MV-4-11 (cell line): ENCODE data around the gene C1orf74.

Experiments used
- DNase-seq: peaks from one replicate; lab custom pipeline; 2025; lab: John Stamatoyannopoulos, UW

Gene C1orf74

DNA sequence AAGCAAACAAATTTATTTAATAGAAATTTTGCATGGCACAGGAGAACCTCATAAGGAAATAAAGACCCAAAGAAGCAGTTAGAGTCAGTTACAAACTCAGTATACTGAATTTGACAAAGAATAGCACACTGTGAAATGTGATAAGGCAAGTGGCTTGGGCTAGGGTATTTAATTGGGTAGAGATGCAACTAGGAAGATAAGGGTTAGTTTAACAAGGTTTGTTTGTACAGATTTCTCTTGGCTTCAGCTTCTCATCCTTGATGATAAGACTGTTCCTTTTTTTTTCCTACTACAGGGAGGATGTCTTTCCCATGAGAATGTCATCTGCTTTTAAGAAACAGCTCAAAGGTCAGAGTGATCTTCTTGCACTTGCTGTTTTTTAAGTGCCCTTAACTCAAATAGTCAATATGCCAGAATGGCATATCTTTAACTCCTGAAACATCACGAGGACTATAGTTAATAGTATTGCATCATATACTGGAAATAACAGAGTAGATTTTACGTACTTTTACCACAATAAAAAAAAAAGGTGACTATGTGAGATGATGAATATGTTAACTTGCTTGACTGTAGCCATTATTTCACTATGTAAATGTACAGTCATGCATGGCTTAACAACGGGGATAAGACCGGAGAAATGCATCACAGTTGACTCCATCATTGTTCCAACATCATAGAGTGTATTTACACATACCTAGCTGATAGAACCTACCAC lies 37.8 kb downstream of the C1orf74 start:
- no peak for DNase-seq

DNA sequence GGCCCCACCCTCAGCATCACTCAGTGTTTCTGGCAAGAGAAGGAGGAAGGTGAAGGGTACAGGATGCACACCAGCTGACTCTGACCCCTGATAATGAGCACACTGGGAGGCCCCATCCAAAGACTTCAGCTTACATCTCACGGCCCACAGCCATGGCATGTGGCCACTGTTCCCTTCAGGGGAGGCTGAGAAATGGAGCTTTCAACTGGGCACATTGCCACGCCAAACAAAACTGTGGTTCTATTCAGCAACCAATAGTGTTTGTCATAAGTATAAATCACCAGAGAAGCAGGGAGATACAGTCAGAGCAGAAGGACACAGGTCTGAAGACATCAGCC lies 41.2 kb downstream of the C1orf74 start:
- DNase-seq = no peak

DNA sequence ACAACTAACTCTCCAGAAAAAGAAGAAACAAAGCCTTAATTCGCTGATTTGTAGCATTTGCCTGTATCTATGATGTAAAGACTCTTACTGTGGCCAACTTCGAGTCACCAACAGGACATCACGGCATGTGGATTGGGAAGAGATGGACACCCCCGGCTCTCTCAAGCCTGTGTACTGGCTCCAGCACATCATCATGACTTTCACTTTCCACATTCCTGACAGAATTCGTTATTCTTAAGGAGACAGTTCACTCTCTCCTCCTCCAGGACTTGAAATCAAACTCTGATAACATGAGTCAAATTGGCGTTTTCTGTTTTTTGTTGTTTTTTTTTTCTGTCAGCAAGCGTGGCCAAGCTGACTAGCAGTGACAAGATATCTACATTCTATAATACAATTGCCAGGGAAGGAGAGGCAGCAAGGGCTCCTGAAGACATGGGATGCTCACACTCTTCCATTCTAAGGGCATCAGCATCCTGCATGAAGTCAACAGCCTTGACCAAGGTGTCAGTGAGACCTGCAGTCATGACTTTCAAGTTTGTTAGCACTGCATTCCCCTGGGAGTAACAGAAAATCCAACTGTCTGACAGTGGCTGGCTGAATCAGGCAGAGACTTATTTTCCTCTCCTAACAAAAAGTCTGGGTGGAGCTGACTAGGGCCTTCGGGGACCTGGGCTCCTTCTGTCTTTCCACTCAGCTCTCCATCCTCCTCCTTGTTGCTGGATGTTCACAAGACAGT lies 41.8 kb downstream of the C1orf74 start:
- DNase-seq = no peak

DNA sequence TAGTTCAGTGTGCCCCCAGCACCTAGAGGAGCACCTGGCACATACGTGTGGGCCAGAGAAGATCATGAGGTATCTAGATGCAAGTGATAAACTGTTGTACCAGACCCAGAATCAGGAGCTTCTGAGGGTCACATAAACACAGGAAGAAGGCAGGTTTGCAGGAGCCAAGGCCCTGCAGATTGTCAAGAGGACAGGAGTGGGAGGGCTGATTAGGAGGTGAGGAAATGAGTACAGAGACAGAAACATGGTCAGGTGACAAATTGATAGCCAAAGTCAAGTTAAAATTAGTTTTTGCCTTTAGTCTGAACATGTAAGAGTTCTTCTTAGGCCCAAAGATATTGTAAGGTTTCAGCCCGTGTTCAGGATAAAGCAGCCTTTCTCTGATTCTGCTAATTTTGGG lies 42.5 kb downstream of the C1orf74 start:
- DNase-seq = no peak

DNA sequence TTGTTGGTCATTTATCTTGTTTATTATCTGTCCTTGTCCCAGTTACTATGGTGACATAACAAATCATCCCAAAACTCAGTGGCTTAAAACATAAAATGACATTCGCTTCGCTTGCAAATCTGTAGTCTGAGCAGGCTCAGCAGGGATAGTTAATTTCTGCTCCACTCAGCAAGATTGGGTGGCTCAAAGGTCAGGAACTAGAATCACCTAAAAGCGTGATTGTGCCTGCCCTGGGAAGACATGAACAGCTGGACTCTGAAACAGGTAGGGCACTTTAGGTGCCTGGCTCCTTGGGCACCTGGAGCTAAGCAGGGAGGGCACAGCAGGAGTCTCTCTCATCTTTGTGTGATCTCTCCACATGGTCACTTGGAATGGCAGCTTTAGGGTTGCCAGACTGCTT lies 43.2 kb downstream of the C1orf74 start:
- no peak for DNase-seq

DNA sequence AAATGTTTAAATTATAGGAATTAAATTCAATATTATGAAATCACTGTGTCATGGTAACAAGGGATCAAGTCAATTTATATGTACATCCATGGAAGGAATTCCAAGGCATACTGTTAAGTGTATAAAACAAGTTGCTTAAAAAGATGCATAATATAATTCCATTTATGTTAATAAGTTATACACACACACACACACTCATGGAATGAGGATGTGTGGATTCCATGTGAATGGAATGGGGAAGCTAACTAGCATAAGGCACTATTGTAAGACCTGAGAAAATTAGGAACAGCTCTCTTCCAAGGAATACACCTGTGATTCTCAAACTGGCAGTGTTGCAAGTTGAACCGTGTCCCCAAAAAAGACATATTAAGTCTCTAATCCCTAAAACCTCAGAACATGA lies 46.1 kb downstream of the C1orf74 start:
- DNase-seq = no peak

DNA sequence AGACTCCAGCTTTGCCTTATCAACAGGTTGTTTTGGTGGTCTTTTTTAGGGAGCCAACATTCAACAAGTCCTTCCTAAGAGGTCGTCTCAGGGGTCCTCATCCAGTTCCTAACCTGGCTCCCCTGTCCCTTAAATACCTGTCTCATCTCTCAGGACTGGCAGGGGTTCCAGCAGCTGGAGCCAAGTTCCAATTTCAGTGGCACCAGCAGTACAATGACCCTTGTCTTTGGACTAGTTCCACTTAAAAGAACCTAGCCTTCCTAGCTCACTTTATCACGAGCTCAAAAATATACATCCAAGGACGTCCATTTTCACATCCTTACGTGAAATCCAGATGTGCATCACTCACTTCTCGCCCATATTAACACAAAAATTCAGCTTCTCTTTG lies 47.2 kb downstream of the C1orf74 start:
- no peak for DNase-seq

DNA sequence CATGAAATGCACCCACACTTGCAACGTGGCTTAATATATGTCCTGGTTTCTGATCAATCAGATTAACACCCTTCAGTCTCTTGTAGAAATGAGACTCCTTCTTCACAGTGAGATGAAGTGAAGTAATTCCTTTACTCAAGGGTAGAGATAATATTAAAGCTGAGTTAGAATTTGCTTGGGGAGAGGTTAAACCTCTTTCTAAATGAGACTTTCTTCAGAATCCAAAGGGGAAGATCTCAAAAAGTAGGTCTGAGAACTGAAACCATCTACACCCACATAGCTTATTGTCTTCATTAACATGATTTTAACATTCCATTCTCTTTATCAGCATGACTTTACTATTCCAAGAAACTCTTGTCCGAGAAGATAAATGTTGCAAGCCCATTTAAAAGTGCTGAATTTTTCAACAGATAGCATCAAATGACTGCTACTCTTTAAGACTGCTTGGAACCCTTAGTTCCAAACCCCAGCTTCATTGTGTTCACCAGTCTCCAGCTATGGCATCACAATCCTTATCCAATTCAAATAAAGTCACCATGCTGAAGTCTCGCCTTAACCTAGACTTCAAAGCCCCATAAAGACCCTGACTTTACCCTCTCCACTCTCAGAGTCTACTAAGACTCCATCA lies 47.8 kb downstream of the C1orf74 start:
- DNase-seq = no peak

DNA sequence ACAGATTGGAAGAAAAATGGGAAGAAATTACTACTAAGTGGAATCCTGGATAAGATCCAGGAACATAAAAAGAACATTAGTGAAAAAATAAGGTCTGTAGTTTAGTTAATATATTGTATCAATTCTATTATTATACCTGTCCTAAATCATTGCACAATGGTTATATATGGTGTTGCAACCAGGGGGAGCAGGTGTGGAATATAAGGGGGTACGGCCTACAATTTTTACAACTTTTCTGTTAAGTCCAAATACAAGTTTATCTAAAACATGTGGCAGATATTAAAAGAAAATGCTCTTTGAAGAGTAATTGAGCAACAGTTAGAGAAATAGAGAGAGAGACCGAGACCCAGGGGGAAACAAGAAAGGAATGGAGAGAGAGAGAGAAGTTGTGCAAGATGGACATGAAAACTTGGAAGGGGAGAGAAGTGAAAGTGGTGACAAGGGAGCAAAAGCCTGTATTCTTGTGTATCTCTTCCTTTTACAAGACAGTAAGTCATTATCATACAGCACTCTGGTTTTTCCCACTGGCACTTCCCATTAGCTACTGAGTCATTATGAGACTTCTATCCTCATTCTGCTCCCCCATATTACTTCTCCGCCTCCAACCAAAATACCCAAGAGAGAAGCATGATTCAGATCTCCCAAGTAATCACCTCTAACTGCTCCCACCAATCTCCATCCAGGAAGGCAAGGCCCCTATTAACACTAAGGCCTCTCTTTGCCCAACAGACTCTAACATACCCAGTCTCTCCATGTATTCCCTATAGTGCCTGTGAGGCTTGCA lies 50.8 kb downstream of the C1orf74 start:
- DNase-seq = peak; percentile 94

DNA sequence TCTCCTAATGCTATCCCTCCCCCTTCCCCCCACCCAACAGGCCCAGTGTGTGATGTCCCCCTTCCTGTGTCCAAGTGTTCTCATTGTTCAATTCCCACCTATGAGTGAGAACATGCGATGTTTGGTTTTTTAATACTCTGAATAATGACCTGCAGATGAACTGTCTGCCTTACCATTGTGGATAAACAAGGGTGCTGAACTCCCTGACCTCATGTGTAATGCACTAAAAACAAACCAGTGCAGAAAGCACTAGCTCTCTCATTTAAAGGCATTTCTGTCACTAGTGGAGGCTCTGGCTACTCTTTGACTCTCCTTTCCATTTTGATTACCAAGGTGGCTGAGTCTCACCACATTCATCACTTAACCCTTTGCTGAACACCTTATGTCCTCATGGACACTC lies 51.6 kb downstream of the C1orf74 start:
- no peak for DNase-seq

DNA sequence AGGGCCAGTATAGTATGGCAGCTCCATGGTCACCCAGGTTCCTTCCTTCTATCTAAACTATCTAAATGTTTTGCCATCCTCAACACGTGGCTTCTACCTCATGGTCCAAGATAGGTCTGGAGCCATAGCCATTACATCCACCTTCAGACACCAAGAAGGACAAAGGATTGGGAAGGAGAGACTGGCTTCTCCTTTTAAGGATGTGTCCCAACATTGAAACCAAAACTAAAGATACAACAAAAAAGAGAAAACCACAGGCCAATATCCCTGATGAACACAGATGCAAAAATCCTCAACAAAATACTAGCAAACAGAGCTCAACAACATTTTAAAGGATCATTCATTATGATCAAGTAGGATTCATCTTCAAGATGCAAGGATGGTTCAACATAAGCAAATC lies 54.9 kb downstream of the C1orf74 start:
- peak; percentile 26 for DNase-seq
